Endothelial cell of umbilical vein (primary cell): ENCODE results near the gene GTF2H3. TPM values are rescaled to one million over a fixed set of nuclear protein-coding genes. Genes with fewer than 3 reads are reported as not detected.

Experiments
- BruUV-seq: library from RNA; stranded (reverse); fragments of 400-500 nt; replicated peaks from 2 replicates; lab custom pipeline; 2021; lab: Mats Ljungman, UMichigan
- CTCF ChIA-PET: fragments of 300-600, 350-600 bp; sonication (Branson Sonifier 250); formaldehyde crosslinking; loops from one replicate; lab custom pipeline; 2021; ENCODE audit warnings: antibody characterized with exemption, inconsistent platforms; lab: Charles Lee
- POLR2A ChIA-PET: fragments of 300-600, 350-600 bp; sonication (Branson Sonifier 250); formaldehyde crosslinking; loops from one replicate; lab custom pipeline; 2021; ENCODE audit warnings: antibody characterized with exemption, inconsistent platforms; lab: Charles Lee
- DNase-seq: peaks from one replicate; pipeline ENCODE4 v3.0.0-alpha.2; 2011; ENCODE audit warnings: low read depth, low spot score
- FAIRE-seq: peaks from 2 replicates; lab custom pipeline; 2011; peaks lifted over from hg19 to GRCh38; lab: Jason Lieb, UNC
- H2AFZ ChIP-seq: 2 replicates; pipeline ENCODE4 v1.6.0; 2012; ENCODE audit warnings: low read depth, low read length, control low read depth, inconsistent platforms
- H3K27ac ChIP-seq: 2 replicates; pipeline ENCODE4 v1.5.1; 2011; ENCODE audit warnings: low read depth, mild to moderate bottlenecking, control low read depth, low read length, moderate library complexity; ENCODE audit not compliant: insufficient read depth
- H3K27me3 ChIP-seq, 2 experiments: 2 replicates each; pipeline versions ENCODE4 v1.6.0 to v1.6.1; 2011; ENCODE audit warnings: low read length in 2 of 2, mixed read lengths in 1 of 2; ENCODE audit not compliant: control insufficient read depth in 2 of 2, insufficient read depth in 2 of 2
- H3K36me3 ChIP-seq, 2 experiments: 2 replicates in 1 of 2; 3 replicates in 1 of 2; pipeline ENCODE4 v1.5.1; 2011; ENCODE audit warnings: low read length in 2 of 2, mild to moderate bottlenecking in 1 of 2, moderate library complexity in 1 of 2; ENCODE audit not compliant: control insufficient read depth in 2 of 2, insufficient read depth in 2 of 2; ENCODE audit errors: extremely low read depth in 1 of 2
- H3K4me1 ChIP-seq: 3 replicates; pipeline ENCODE4 v1.5.1; 2011; ENCODE audit warnings: mild to moderate bottlenecking, low read length; ENCODE audit not compliant: control insufficient read depth, insufficient read depth; ENCODE audit errors: extremely low read depth
- H3K4me2 ChIP-seq: 2 replicates; pipeline ENCODE4 v1.6.1; 2011; ENCODE audit warnings: low read length, control low read depth, mixed read lengths; ENCODE audit not compliant: insufficient read depth
- H3K4me3 ChIP-seq, 3 experiments: fragments of 200-600 bp in 1 of 3; sonication (generic), shearing (Covaris generic) in 1 of 3; replicated peaks in 1 of 3; 2 replicates each; pipeline ENCODE4 v1.5.1; 2011 to 2016; ENCODE audit warnings: control low read depth in 3 of 3, low read length in 3 of 3, mild to moderate bottlenecking in 2 of 3, inconsistent platforms in 1 of 3, low read depth in 1 of 3, moderate library complexity in 1 of 3; ENCODE audit not compliant: insufficient read depth in 1 of 3
- H3K79me2 ChIP-seq: 2 replicates; pipeline ENCODE4 v1.6.0; 2012; ENCODE audit warnings: low read length, inconsistent platforms; ENCODE audit not compliant: control insufficient read depth, insufficient read depth
- H3K9ac ChIP-seq: replicated peaks from 2 replicates; pipeline ENCODE3; 2011; ENCODE audit warnings: low read length, control low read depth; ENCODE audit not compliant: insufficient read depth; ENCODE audit errors: extremely low read depth
- H3K9me1 ChIP-seq: replicated peaks from 3 replicates; pipeline ENCODE4 v1.6.0; 2011; ENCODE audit warnings: mild to moderate bottlenecking, low read length; ENCODE audit not compliant: control insufficient read depth, insufficient read depth; ENCODE audit errors: extremely low read depth
- H3K9me3 ChIP-seq: replicated peaks from 2 replicates; pipeline ENCODE4 v1.5.1; 2012; ENCODE audit warnings: low read length, inconsistent platforms; ENCODE audit not compliant: control insufficient read depth, insufficient read depth
- H4K20me1 ChIP-seq: replicated peaks from 2 replicates; pipeline ENCODE3; 2011; ENCODE audit warnings: mild to moderate bottlenecking, low read length; ENCODE audit not compliant: control insufficient read depth, insufficient read depth; ENCODE audit errors: extremely low read depth
- EZH2 ChIP-seq: IDR thresholded peaks from 2 replicates; pipeline ENCODE4 v1.6.1; 2012; ENCODE audit warnings: borderline replicate concordance, low read depth, mild to moderate bottlenecking, moderate library complexity, low read length, inconsistent platforms; ENCODE audit not compliant: severe bottlenecking
- FOS ChIP-seq: IDR thresholded peaks from 2 replicates; pipeline ENCODE4 v1.6.1; 2011; ENCODE audit warnings: mild to moderate bottlenecking, low read length, moderate library complexity, borderline replicate concordance; ENCODE audit not compliant: insufficient read depth
- GATA2 ChIP-seq: IDR thresholded peaks from 2 replicates; pipeline ENCODE4 v1.7.0; 2011; ENCODE audit warnings: low read depth, mild to moderate bottlenecking, moderate library complexity, mixed read lengths, low read length; ENCODE audit not compliant: insufficient read length, insufficient read depth
- JUN ChIP-seq: IDR thresholded peaks from 2 replicates; pipeline ENCODE4 v1.6.1; 2011; ENCODE audit warnings: borderline replicate concordance, low read depth; ENCODE audit not compliant: insufficient read length, insufficient read depth
- MYC ChIP-seq: IDR thresholded peaks from one replicate; pipeline ENCODE4 v1.6.1; 2011; ENCODE audit warnings: mild to moderate bottlenecking, low read depth, low read length
- POLR2A ChIP-seq: IDR thresholded peaks from 2 replicates; pipeline ENCODE4 v1.6.1; 2012; ENCODE audit warnings: low read depth, mild to moderate bottlenecking, control low read depth, low read length
- POLR2AphosphoS5 ChIP-seq: IDR thresholded peaks from 2 replicates; pipeline ENCODE4 v1.6.1; 2012; ENCODE audit warnings: low read depth, mild to moderate bottlenecking, control low read depth, low read length, moderate library complexity; ENCODE audit not compliant: insufficient read depth
- dilution Hi-C: fragments of 300-500 bp; cut with MboI; formaldehyde crosslinking; loops from one replicate; pipeline ENCODE4 v1.15.0; 2019; ENCODE audit warnings: low sequenced_read_pairs; ENCODE audit not compliant: extremely low pct_ligation_motif_present
- intact Hi-C: fragments of 100-400 bp; cut with micrococcal nuclease; formaldehyde crosslinking; loops from one replicate; pipeline ENCODE4 v1.10.0; 2022
- polyA plus RNA-seq, 4 experiments: library from polyadenylated mRNA; depleted of rRNA in 3 of 4; stranded (reverse) in 3 of 4; unstranded in 1 of 4; fragments of >200 nt; gene quantifications; 2 replicates each; pipeline versions ENCODE4 v1.2.1 to v1.2.3, GENCODE V29; 2011 to 2012; ENCODE audit warnings: missing spikeins in 1 of 4
- total RNA-seq: library from RNA; stranded (reverse); gene quantifications from 2 replicates; pipeline ENCODE4 v1.2.3, GENCODE V29; 2021
- TF ChIP-seq, protein P1 (sequence below): IDR thresholded peaks from 2 replicates; pipeline ENCODE4 v1.6.1; 2011; ENCODE audit not compliant: insufficient read depth, insufficient read length
- TF ChIP-seq, protein P2 (sequence below), 2 donors: IDR thresholded peaks; 1 replicate in 1 of 2; 2 replicates in 1 of 2; pipeline ENCODE4 v1.5.1; 2011; ENCODE audit warnings: low read length in 2 of 2, mild to moderate bottlenecking in 2 of 2, moderate library complexity in 2 of 2, control low read depth in 1 of 2, inconsistent platforms in 1 of 2, low read depth in 1 of 2; ENCODE audit not compliant: insufficient read depth in 1 of 2; ENCODE audit errors: extremely low read depth in 1 of 2

The GTF2H3 gene
- total and polyA plus RNA-seq, 2 donors (not counting 3 experiments of a cell fraction or from before 2014, with no cell fraction given) = 17.8 to 31.3 TPM

DNA sequence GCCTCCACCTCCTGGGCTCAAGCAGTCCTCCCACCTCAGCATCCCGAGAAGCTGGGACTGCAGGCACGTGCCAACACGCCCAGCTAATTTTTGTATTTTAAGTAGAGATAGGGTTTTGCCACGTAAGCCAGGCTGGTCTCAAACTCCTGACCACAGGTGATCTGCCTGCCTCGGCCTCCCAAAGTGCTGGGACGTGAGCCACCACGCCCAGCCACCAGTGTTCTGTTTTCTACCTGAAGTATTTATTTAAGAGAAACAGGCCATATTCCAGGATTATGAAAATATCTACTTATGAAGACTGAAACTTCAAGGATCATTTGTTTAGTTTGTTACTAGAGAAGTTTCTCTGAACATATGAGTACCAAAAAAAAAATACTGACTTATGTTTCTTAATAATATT, 10.3 kb downstream of the GTF2H3 start:
- no peak overlapping the region for H3K4me3 ChIP-seq
- no peaks in the 10 kb centered on the region for H3K27me3 ChIP-seq
- no peak overlapping the region for H2AFZ ChIP-seq
- ChIA-PET POLR2A (no interaction called here), CTCF (interaction anchor here (1.3 kb wide), 1 partner anchor 13 kb away, joined by 4 read pairs; no protein-coding TSS in a partner anchor)
- DNase-seq (no peak), FAIRE-seq (no peak)
- H3K79me2 ChIP-seq = no peaks in the 10 kb centered on the region
- dilution Hi-C loops = no loop called here
- no peaks in the 10 kb centered on the region for H3K9me3 ChIP-seq
- no peak for TF ChIP-seq POLR2A
- TF ChIP-seq EZH2 = no peak
- TF ChIP-seq, protein P1, sequence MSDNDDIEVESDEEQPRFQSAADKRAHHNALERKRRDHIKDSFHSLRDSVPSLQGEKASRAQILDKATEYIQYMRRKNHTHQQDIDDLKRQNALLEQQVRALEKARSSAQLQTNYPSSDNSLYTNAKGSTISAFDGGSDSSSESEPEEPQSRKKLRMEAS = no peak
- no peak for TF ChIP-seq MYC
- TF ChIP-seq JUN = no peak
- TF ChIP-seq, protein P2, sequence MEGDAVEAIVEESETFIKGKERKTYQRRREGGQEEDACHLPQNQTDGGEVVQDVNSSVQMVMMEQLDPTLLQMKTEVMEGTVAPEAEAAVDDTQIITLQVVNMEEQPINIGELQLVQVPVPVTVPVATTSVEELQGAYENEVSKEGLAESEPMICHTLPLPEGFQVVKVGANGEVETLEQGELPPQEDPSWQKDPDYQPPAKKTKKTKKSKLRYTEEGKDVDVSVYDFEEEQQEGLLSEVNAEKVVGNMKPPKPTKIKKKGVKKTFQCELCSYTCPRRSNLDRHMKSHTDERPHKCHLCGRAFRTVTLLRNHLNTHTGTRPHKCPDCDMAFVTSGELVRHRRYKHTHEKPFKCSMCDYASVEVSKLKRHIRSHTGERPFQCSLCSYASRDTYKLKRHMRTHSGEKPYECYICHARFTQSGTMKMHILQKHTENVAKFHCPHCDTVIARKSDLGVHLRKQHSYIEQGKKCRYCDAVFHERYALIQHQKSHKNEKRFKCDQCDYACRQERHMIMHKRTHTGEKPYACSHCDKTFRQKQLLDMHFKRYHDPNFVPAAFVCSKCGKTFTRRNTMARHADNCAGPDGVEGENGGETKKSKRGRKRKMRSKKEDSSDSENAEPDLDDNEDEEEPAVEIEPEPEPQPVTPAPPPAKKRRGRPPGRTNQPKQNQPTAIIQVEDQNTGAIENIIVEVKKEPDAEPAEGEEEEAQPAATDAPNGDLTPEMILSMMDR (IDR thresholded peaks at IDR 0.05; ENCODE audit: extremely low read depth in 1 of 2, insufficient read depth in 1 of 2, low read depth in 1 of 2, low read length in 2 of 2) = no peak
- TF ChIP-seq POLR2AphosphoS5 = no peak
- TF ChIP-seq FOS = no peak
- no peak for TF ChIP-seq GATA2
- H4K20me1 ChIP-seq = no peaks in the 10 kb centered on the region
- no TSS peak for BruUV-seq
- H3K36me3 ChIP-seq = peaks cover 5 to 12% of the 10 kb centered on the region in 2 experiments
- intact Hi-C loops = no loop called here
- no peak overlapping the region for H3K27ac ChIP-seq
- H3K4me1 ChIP-seq = no peaks in the 10 kb centered on the region
- no peak overlapping the region for H3K4me2 ChIP-seq
- H3K9me1 ChIP-seq = no peaks in the 10 kb centered on the region
- no peak overlapping the region for H3K9ac ChIP-seq
